ENCODE results near the gene SLC25A34.

The SLC25A34 gene

DNA sequence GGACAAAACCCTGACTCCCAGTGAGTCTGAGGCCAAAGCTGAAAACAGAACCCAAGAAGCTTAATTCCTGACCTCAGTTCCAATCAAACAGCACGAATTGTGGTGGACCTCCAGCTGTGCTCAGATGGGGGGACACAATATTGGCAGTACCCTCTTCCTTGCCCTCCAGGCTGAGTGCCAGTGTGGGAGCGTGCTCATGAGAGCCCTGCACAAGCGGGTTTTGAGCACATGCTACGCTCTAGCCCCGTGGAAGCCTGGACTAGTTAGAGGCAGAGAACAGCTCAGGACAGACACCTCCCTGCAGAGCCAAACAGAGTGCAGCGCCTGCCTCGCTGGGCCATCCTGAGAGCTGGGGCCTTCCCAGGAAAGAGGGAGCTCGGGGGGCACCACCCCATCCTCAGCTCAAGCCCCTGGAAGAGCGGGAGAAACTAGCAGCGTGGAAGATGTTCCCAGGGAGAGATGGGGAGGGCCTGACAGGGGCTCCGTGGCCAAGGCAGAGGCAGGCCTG lies 2.8 kb upstream of the SLC25A34 start:
- no peak for DNase-seq (ENCODE audit: low read depth)

DNA sequence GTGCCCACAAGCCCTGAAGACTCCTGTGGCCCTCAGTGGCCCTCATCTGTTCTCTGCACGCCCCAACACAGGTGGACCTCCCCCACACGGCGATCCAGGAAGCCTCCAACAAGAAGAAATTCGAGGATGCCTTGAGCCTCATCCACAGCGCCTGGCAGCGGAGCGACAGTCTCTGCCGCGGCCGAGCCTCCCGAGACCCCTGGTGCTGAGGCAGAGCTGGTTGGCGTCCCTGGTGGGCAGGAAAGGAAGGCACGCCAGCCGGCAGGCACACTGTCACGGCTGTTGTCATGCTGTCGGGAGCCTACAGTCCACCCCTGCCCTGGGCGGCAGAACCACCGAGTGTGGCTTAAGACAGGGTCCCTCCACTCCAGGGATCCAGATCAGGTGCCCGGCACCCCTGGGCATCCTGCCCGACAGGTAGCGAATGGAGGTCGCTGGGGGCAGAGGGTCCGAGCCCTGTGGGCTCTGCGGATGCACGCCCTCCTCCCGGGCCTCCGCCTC lies 2.3 kb upstream of the SLC25A34 start:
- DNase-seq (ENCODE audit: low read depth): no peak

DNA sequence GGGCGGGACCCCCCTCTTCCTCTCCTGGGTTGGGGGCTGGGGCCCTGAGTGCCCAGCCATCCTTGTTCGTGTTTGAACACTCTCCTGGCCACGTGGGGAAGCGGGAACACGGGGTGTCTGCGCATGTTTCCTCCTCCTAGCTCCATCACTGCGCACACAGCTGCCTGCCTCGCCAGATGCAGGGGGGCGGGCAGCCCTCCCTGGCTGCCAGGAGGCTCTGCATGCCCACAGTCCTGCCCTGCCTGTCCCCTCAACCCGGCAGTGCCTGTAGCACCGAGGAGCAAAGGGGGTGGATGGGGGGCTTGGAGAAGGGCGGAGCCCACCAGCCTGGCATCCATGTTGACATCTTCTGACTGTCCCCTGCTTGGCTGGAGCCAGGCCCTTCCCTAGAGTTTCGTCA lies 1.8 kb upstream of the SLC25A34 start:
- DNase-seq (ENCODE audit: low read depth): no peak

DNA sequence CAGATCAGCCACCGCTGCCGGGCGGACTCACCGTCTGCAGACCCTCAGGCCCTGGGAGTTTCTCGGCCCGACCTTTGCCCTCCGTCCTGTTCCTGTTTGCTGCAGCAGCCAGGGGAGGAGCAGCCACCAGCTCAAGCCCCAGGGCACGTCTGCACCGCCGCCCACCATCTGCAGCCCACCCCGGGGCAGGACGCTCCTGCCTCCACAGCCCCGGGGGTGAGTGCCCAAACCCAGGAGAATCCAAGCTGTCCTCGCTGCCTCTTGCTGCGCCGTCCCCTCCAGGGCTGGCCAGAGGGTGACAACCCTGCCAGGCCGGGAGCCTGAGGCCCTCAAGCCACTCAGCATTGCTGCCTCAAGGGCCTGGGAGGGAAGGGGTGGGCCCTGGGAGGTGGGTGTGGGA lies 1.2 kb upstream of the SLC25A34 start:
- DNase-seq (ENCODE audit: low read depth): no peak

DNA sequence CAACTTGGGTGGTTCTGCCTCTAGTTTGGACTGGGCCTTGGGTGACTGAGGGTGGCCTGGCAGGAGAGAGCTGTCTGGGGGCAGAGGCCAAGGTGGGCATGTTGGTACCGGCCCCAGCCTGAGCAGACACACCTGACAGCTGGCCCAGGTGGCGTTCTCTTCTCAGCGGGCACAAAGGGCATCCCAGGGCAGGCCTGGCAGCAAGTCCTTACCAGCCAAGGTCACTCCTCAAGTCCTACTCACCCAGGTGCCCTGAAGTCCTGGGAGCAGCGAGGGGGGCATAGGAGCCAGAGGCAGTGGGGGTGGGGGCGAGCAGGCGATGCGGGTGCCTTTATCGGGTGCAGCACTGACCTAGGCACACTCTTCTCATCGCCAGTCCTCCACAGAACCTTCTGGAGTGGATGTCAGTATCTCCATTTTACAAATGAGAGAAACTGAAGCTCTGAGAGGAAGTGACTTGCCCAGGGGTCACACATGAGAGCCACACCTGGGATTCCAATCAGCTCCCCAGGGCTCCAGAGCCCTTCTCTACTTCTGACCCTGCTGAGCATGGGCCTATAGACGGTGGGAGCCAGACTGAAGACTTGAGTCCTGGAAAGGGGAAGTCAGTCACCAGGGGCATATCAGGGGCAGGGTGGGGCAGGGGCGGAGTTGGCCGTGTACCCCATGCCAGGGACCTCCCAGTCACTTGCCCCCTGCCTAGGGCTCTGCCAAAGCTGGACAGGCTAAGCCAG lies 587 bp upstream of the SLC25A34 start:
- no peak for DNase-seq (ENCODE audit: low read depth)

DNA sequence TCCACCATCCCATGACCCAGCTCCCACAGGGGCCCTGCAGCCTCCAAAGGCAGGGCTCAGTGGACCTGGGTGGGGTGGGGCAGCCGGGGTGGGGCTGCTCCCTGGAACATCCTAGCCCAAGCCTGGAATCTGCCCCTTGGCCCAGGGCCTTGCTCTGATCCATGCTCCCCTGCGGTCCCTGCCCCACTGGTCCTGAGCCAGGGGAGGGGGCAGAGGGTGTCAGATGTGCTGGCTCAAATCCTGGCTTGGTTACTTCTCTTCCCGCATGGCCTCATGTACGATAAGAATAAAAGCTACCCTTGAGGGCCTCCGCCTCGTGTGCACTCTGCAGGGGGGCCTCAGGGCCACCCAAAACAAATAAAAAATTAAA lies 819 bp downstream of the SLC25A34 start:
- DNase-seq (ENCODE audit: low read depth): no peak

DNA sequence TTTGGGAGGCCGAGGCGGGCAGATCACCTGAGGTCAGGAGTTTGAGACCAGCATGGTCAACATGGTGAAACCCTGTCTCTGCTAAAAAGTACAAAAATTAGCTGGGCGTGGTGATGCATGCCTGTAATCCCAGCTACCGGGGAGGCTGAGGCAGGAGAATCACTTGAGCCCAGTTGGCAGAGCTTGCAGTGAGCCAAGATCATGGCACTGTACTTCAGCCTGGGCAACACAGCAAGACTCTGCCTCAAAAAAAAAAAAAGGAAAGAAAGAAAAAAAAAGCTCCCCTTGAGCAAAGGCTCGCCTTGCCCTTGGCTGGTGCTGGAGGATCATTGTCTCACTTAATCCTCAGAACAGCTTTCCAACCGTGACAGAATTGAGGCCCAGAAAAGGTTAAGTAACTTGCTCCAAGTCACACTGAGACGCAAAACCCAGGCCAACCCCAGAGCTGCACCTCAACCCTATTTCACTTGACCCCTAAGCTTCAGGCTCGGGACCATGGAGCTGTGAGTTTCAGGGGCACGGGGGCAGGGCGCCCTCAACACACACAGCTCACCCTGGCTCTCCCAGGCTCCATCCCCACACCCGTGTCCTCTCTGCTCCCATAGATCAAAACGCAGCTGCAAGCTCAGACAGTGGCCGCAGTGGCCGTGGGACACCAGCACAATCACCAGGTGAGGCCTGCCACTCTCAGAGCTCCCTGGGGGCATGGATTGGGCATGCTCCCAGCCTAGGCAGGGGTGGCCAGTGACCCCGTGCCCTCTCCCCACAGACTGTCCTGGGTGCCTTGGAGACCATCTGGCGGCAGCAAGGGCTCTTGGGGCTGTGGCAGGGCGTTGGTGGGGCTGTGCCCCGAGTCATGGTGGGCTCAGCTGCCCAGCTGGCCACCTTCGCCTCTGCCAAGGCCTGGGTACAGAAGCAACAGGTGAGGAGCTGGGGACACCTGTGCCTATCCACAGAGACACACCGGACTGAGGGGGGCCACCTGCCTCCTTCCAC lies 1.6 kb downstream of the SLC25A34 start:
- DNase-seq (ENCODE audit: low read depth): no peak

DNA sequence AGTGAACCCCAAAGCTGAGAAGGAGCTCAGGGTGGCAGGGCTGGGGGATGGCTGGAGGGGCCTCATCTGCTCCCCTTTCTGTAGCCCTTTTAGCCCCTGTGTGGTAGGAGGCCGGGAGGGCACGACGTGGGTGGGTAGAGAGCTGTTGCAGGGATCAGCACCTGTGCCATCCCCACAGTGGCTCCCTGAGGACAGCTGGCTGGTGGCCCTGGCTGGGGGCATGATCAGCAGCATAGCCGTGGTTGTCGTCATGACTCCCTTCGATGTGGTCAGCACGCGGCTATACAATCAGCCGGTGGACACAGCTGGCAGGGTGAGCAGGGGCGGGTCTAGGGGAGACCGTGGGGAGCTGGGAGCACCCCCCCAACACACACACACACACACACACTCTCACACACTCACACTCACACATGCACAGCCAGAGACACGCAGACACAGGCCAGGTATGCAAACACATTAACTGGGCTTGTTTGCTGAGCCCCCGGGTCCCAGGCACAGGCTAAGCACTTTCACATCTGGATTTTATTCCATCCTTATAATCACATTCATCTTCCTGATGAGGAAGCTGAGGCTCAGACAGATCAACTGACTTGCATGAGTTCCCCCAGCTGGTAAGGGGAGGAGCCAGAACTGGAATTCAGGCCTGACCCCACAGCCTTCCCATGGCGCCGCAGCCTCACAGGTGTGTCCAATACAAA lies 2.5 kb downstream of the SLC25A34 start:
- DNase-seq (ENCODE audit: low read depth): no peak

DNA sequence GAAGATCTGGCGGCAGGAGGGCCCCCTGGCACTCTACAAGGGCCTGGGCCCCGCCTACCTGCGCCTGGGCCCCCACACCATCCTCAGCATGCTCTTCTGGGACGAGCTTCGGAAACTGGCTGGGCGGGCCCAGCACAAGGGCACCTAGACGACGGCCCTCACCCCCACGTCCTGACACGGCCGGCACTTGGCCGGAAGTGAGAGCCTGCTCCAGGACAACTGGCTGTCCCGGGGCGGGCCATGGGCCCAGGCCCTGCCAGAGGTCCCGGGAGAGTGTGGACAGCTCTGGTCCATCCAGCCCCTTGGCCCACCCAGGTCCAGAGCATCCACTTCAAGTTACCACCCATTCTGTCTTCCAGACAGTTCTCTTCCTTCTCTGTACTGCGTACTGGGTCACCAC lies 3.2 kb downstream of the SLC25A34 start:
- no peak for DNase-seq (ENCODE audit: low read depth)

DNA sequence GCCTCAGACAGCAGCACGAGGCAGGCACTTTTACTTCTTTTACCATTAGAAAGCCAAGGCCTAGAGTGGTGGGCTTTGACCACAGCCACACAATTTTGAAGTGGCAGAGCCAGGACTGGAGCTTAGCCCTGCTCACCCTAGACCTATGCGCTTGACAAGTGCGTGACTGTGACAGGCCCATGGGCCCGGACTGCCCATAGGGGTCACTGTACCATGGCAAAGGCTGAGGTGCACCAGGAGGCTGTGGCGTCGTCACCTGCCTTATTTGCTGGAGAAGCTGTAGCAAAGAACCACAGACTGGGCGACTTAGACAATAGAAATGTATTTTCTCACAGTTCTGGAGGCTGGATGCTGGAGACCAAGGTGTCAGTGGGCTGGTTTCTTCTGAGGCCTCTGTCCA lies 3.7 kb downstream of the SLC25A34 start:
- DNase-seq (ENCODE audit: low read depth): no peak

DNA sequence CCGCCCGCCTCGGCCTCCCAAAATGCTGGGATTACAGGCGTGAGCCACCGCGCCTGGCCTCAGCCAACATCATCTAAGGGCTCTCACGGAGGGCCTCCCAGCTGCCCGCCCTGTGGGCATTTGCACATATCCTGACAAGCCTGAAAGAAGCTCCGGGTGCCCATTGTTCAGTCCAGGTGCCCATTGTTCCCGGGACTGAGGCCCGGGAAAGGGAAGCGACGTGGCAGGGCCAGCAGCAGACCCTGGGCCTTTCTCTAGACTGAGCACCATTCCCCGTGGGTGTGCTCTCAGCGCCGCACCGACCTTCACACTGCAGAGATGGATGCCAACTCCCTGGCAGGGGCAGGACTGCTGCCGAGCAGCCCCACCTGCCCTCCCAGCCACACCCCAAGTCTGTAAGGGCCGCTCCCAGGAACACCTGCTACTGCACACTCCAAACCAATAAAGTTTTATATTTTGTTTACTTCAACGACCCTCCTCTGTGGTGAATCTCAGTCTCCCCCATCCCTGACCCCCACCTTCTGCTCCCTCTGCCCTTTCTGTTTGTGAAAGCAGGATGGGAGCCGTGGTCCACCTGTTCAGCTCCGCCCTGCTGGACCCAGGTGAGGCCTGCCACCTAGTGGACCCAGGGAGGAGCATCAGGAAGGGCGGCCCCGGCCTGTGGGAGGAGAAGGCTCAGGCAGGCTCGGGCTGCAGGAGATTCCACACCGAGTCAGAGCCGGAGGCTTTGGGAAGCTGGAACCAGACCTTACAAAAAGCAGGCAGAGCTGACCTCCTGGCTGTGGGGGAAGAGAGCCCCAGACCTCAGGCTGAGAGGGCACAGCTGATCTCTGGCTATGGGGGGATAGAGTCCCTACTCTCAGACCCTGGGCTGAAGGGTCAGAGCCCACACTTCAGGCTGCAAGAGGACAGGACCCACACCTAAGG lies 5.1 kb downstream of the SLC25A34 start:
- DNase-seq (ENCODE audit: low read depth): peak; percentile 29

DNA sequence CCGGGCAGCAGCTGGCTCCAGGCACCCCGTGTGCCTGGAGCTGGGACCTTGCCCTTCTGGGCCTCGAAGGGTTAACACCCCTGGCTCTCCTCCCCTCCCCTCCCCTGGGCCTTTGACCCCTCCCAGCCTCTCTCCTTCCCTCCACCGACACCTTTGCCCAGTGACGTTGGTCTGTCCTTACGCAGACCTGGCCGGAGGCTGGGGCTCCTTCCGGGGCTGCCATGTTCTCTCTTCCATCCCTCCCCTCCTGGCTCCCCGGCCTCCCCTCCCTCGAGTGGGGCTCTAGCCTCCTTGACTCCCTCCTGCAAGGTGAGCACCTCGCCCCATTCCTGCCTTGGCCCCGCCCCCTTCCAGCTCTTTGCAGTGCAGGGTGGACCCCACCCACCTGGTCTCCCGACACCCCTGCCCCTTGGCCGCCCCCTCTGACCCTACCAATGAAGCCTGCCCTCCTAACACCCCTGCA lies 6.3 kb downstream of the SLC25A34 start, which contains the start of gene TMEM82:
TMEM82 (plus strand) TSS at position 161 of the 463 bp plus-strand sequence; CDS start at position 222, 61 bp downstream.
- DNase-seq (ENCODE audit: low read depth): no peak

DNA sequence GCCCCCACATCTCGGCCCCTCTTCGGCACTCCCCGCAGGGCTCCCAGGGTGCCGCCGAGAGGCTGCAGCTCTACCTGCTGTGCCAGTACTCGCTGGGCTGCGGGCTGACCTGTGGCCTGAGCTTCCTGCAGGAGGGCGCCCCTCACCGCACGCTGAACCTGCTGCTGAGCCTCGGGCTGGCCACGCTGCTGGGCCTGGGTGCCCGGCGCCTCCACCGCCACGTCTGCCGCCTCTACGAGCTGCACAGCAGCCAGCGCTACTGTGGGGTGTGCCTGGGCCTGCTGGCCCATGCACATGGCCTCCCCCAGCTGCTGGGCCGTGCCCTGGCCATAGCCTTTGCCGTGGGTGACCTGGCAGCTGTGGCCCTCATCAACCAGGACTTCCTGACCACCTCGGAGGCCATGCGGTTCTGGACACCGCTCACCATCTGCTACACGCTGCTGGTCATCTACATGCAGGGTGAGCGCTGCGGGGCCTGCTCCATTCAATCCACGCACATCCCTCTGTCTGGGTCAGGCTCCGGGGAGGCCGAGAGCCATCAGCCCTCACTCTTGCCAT lies 8.1 kb downstream of the SLC25A34 start:
- no peak for DNase-seq (ENCODE audit: low read depth)

DNA sequence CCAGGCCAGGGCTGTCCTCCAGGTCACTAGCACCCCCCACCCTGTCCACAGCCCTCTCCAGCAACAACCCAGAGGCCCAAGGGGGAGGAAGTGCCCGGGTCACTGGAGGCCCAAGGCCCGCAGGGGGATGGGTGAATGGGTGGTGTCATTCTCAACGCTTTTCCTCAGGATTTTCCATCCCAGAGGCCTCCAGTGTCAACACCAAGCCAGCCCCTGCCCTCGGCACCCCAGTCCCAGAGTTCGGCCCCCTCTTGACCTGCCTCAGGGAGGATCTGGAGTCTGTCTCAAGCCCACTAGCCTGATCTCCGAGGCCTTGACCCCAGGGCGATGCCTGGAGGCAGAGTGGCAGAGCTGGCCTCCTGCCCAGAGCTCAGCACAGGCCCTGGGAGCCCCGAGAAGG lies 11.3 kb downstream of the SLC25A34 start:
- no peak for DNase-seq (ENCODE audit: low read depth)

DNA sequence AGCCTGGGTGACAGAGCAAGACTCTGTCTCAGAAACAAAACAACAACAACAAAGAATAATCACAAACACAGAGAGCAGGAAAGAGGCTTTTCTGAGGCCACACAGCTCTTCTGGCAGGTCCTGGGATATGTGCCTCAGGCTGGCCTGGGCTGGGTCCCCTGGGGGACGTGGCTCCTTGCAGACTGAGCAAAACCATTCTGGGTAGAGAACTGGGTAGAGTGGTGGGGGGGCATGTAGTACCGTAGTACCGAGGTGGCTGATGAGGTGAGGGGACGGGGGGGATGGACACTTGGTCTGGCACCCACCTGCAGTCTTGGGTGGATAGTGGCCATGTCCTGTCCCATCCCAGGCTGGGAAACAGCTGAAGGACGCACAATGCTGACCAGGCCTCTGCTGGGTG lies 12.2 kb downstream of the SLC25A34 start:
- DNase-seq (ENCODE audit: low read depth): no peak

DNA sequence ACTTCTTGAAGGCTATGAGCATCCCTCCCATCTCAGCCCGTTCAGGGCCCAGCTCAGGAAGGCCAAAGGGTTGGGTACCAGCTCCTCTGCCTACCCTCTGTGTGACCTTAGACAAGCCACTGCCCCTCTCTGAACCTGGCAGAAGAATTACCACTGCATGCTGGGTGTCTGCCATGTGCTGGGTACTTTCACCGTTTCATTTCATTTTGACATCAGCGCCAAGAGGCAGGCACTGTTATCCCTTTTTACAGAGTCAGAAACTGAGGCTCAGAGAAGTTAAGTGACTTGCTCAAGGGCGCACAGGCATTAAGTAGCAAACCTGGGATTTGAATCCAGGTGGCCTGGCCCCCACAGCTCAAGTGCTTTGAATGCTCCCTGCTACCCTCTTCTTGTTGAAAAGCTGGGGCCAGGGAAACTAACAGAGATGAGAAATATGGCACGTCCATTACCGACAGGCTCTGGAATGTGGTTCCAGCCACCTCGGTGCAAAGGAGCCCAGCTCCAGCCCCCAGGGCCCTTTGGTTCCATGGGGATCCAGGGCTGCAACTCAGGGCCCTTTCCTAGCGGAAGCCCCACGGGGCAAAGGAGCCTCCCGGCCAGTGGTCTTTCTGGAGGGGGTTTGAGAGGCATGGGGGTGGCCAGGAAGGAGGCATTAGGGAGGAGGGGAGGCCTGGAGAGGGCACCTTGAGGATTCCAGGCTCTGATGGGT lies 12.8 kb downstream of the SLC25A34 start:
- no peak for DNase-seq (ENCODE audit: low read depth)

DNA sequence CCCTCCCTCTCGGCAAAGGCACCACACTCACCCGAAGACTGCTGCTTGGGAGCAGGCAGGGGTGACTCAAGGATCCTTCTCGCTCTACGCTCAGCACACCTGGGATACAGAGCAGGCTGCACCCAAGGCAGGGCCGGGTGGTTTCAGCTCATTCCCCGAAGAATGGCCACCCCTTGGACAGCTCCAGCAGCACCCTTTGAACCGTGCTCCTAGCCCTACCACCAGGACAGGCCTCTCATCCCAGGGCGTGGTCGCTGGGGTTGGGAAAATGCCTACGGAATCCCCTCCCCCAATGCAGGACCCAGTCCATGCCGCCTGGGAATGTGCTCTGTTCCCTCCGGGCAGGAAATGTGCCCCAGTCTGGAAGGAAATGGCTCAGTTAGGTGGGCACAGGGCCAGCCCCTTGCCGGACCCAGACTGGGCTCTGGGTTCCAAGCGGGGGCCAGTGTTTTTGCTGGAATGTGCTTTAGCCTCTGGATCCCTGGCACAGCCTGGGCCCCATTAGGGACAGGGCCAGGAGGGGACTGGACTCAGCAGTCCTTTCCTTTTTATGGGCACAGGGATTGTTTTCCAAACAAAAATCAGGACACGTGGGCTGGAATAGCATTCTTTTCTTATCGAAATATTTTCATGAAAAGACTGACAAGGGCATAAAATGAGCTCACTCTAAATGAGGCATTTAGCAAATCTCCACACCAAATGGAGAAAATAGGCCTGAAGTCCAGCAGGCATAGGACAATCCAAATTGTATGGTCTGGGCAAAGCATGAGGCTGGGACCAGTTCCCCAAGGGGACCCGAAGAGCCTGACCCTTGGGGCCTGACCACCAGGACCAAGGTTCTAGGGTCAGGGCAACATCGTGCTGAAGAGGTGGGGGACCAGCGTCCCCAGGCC lies 13.6 kb downstream of the SLC25A34 start:
- no peak for DNase-seq (ENCODE audit: low read depth)

DNA sequence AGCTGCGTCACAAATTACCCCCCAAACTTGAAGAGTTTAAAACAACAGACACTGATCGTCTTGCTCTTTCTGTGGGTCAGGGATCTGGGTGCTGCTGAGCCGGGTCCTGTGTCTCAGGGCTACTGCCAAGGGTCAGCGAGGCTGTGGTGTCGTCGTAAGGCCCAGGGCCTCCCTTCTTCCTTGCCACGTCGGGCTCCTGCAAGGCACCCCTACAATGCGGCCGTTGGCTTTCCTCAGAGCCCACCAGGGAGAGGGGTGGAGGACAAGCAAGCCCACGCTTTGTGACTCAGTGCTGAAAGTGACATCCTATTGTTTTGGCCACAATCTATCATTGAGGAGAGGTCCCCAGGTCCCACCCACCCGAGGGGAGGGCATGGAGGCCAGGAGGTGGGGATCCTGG lies 14.9 kb downstream of the SLC25A34 start:
- DNase-seq (ENCODE audit: low read depth): no peak

DNA sequence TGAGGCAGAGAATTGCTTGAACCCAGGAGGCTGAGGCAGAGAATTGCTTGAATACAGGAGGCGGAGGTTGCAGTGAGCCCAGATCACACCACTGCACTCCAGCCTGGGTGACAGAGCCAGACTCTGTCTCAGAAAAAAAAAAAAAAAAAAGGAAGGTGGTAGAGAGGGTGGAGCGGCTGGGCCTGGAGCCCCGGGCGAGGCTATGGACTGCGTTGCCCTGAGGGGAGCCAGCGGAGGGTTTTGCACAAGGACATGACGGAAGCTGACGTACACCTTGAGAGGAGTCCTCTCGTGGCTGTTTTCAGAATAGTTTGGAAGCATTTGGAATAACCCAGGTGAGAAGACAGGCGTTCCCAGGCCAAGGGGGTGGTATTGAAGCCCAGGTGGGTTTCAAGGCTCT lies 15.7 kb downstream of the SLC25A34 start:
- no peak for DNase-seq (ENCODE audit: low read depth)
